GM19035 (cell line): ENCODE data around the gene SLC34A3.
A peak's percentile ranks its signal among the peaks of the same experiment; 100 is the strongest.

Experiments
- ATAC-seq: cut with Tn5 transposase; IDR thresholded peaks from one replicate; pipeline ENCODE4 v1.9.1; 2021; ENCODE audit not compliant: unreplicated experiment

The SLC34A3 gene

DNA sequence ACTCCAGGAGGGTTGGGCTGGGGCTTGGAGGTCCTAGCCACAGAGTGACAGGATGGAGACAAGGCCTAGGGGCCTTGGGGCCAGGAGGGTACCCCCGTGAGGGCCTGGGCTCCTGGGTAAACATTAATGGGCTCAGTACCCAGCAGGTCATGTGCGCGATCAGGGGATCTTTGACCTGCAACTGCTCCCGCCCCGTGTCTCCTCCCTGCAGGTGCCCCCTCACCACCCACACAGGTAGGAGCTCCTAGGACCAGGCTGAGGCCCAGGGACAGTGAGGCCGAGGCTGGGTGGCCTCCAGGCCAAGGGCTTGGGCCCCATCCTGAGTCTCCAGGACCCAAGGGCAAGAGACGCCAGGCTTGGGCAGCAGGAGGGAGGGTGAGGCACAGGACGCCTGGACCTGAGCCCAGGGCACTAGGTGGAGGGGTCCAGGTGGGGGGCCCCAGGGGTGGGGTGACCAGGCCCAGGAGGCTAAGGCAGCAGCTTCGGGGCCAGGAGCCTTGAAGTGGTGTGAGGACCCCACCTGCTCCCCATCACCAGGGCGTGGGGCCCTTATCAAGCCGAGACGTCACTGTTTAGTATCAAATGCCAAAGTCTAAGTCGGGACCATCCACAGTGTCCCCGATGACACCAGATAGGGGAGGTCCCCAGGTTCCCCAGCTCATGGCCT, at the start of gene SLC34A3:
Gene SLC34A3, plus strand, starts transcription at position 197 of the 667 bp plus-strand sequence. CDS start 802 bp downstream, outside the sequence.
- ATAC-seq, result no peak

DNA sequence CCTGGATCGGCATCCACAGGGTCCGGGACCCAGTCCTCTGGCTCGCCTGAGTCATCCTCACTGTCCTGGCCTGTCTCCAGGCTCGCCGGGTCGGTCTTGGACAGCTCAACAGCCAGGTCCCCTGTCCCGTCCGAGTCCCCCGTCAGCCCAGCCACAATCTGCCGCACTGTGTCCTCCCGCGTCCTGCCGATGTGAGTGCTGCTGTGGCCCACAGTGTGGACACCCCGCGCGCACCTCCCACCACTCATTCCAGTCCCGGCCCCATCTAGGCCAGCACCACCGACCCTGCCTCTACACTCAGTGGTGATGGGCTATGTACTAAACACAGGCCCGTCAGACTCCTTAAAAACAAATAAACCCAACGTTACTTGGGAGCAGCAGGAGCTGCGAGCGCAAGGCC, 49.0 kb upstream of the SLC34A3 start:
- ATAC-seq, result no peak

DNA sequence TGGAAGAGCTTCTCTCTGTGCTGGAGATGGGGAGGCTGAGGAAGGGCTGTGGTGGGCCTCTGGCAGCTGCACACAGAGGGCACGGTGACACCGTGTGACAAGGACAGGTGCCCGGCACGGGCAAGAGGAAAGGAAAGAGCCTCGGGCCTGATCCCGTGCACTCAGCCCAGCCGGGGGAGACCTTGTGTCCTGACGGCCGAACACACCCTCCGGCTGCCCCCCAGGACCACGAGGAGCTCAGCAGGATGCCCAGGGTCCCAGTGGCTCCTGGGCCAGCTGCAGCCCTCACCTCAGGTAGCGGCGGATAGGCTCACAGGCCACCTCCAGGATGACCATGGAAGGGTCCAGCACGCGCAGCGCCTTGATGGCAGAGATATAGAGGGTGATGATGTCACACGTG, 47.9 kb upstream of the SLC34A3 start:
- no peak for ATAC-seq

DNA sequence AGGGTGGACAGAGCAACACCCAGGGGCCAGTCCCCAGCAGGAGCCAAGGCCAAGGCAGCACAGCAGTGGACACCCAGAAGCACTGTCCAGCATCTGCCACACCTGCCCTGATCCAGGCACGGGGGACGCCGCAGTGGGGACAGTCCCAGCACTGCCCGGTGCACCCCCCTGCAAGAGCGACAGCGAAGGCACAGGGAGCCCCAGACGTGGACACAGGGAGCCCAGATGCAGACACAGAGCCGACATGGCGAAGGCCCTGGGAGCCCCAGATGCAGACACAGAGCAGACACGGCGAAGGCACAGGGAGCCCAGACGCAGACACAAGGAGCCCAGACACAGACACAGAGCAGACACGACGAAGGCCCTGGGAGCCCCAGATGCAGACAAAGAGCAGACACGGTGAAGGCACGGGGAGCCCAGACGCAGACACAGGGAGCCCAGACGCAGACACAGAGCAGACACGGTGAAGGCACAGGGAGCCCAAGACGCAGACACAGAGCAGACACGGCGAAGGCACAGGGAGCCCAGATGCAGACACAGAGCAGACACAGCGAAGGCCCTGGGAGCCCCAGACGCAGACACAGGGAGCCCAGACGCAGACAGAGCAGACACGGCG, 46.6 kb upstream of the SLC34A3 start:
- ATAC-seq, result no peak

DNA sequence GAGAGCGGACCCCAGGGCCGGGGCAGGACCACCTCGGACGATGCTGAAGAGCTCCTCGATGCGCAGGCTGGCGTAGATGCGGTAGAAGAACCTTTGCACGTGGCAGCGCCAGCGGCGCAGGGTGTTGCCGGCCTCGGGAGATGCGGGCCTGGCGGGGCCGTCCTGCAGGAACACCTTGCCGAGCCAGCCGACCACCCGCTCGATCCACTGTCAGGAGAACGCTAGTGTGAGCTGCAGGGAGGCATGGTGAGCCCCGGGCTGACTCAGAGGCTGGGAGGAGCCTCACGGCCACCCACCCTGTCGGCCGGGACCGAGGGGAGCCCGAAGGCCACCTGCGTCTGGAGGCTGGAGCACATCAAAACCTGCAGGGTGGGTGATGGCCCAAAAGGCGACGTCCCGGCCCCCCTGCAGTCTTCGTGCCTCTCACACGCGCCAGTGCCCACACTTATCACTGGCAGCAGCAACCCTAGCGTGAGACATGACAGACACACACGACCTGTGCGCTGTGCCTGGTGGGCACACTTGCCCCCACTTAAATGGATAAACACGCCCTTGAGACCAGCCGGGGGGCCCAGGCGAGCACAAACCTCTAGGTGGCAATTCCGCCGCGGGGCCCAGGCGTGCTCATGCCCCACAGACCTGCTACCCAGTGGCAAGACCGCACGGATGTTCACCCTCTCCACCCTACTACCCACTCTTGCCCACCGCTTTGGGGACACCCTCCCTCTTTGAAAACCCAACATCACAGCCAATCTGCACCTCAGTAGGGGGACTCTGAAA, 45.6 kb upstream of the SLC34A3 start:
- ATAC-seq, result no peak

DNA sequence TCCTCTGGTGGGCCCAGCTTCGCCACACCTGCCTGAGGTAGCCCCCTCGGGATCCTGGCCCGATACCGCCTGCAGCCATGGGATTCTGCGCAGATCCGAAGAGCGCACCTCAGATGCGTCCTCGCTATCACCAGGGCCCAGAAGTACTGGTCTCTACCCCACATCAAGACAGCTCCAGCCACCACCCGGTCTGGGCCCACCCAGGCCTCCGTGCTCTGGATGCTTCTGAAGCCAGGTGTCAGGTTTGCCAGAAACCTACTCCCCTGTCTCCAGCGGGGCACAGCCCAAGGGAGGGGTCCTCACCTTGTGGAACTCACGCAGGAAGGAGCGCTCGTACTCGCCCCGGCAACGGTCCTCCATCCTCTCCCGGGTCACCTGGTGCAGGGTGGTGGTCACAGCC, 44.8 kb upstream of the SLC34A3 start:
- ATAC-seq, result no peak

DNA sequence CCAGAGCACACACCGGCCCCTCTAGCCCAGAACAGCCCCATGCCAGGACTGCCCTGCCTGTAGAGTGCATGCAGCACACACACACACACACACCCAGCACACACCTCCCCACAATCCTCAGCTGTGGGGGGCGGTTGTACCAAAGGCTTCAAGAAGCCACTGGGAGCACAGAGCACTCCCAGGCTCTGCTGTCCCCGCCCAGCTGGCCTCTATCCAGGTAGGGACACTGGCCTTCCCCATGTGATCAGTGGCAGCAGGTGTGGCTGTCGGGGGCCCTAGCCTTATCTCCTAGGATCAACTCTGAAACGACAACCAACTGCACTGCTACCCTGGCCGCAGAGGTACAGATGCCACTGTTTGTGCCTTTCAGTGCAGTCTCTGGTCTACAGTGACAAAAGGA, 44.3 kb upstream of the SLC34A3 start:
- ATAC-seq, result no peak

DNA sequence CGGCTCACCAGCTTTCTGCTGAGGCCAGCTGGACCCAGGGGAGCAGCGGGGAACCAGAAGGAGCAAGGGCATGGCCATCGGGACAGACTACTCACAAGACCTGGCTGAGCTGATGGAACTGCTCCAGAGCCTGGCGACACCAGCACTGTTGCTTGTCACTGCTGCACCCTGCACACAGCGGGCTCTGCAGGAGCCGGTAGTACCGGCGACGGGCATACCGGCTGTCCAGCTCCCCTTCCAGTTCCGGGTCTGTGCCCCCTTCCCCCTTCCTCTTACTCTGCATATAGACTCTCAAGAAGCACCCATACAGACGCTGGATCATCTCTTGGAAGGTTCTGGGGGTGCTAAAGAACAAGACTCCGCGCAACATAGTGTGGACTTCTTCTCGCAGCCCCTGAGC, 43.3 kb upstream of the SLC34A3 start:
- no peak for ATAC-seq

DNA sequence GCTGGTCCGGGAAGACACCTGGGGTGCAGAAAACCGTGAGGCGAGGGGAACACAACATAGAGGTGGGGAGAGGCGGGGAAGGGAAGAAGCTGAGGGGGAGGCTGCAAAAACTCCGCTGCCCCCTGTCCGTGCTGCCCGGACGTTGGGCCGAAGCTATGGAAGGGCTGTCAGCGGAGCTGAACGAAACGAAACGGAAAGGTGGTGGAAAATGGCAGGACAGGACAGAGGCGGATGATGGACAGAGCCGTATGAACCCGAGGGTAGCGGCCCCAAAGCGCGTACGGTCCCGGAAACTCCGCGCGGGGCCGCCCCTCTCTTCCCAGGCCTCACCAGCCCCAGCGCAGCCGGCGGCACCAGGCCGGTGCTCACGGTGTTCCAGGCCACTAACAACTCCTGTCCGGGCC, 42.6 kb upstream of the SLC34A3 start:
- ATAC-seq, result peak; percentile 5

DNA sequence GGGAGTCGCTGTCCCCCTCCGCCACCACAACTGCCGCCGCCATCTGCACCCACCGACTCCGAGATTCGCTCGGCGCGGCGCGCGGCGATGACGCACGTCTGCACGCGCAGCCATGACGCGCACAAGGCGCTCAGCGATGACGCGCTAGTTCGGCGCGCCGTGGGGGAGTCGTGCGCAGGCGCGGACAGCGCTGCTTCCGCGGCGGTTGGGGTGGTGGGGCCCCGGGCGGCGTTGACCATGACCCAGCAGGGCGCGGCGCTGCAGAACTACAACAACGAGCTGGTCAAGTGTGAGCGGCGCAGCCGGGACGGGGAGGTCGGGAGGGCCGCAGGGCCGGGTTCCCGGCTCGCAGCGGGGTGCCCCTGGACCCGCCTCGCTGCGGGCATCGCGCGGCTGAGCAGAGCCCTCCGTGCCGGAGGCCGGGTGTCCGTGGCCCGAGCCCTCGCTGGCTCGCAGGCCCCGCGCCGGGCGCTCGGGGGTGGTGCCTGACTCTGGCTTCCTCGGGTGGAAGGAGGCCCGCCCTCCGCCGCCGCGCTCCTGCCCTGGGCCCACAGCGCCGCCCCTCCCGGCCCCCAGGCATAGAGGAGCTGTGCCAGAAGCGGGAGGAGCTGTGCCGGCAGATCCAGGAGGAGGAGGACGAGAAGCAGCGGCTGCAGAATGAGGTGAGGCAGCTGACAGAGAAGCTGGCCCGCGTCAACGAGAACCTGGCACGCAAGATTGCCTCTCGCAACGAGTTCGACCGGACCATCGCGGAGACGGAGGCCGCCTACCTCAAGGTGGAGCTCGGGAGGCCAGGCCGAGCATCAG, 42.0 kb upstream of the SLC34A3 start, which contains the start of the genes ANAPC2 and SSNA1:
Gene ANAPC2, minus strand, starts transcription at position 71 of the 807 bp plus-strand sequence. Its CDS starts 28 bp downstream, at position 43.
Gene SSNA1, plus strand, starts transcription at position 187 of the 807 bp plus-strand sequence. Its CDS starts 51 bp downstream, at position 238.
- ATAC-seq, result peak; percentile 80

DNA sequence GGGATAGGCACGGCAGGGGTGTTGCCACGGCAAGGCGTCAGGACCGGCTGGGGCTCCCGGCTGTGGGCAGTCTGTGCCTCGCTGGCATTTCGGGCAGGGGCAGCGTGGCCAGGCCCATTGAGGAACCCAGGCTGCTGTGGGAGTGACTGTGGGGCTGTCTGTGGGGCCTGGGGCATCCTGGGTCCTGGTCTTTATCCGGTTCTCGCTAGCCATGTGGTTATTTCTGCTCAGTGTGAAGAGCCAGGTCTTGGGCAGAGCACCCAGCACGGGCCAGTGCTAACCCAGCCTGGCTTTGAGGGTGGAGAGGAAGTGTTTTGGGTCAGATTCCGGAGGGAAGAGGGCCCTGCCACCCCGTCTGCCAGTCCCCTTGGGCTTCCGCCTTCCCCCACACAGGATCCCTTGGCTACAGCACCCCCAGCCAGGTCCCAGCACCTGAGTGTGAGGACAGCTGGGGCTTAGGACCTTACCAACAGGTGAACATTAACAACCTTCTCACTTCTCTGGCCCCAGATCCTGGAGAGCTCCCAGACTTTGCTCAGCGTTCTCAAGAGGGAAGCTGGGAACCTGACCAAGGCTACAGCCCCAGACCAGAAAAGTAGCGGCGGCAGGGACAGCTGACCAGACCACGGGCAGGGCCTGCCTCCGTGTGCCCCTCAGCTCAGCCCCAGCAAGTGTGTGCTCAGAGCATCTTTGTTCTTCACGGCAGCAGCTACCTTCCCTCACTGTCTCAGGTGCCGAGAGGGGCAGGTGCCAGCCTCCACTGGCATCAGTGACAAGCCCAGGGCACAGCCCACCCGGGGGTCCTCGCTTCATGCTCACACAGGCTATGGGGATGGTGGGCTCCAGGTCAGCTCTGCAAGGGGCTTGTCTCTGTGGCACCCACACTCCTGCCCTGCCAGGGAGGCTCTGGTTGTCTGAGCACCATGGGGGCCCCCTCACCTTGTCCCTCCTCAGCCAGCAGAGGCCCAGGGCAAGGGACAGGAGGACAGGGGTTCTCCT, 41.1 kb upstream of the SLC34A3 start:
- no peak for ATAC-seq

DNA sequence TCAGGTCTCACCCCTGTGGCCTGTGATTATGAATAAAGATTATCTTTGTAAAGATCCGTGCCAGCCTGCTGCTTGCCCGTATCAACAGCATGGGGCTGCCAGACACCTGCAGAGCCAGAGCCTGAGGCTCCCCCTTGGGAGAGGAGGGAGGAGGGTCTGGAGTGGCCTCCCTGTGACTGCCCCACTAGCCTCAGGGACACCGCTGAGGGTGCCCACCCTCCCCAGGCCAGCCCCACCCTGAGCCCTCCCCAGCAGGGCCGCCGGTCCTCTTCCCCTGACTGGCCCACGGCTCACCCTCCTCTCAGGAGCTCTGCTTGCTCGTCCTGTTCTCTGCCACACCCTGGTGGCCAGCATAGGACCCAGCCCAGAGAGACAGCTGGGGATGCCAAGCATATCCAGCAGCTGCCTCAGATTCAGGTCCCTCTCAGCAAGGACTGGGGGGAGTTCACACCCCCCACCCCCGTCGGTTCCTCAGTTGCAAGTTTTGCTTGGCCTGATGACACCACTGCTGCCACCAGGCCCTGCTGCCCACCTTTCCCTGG, 40.3 kb upstream of the SLC34A3 start:
- no peak for ATAC-seq

DNA sequence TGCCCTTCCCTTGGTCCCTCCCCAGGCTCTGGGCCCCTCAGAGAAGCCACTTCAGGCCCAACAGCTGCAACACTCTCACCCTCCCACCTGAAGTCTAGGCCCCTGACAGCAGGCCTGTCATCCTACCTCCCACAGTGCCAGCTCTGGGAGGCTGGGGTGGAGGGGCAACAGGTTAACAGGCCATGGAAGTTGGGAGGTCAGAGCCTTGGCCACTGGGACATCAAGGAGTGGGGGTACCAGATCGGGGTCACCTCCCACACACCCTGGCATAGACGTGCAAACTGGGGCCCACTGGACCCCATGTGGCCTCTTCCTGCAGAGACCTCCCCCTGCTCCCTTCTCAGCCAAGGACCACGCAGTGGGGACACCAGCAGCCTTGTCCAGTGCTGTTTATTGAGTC, 39.5 kb upstream of the SLC34A3 start:
- no peak for ATAC-seq

DNA sequence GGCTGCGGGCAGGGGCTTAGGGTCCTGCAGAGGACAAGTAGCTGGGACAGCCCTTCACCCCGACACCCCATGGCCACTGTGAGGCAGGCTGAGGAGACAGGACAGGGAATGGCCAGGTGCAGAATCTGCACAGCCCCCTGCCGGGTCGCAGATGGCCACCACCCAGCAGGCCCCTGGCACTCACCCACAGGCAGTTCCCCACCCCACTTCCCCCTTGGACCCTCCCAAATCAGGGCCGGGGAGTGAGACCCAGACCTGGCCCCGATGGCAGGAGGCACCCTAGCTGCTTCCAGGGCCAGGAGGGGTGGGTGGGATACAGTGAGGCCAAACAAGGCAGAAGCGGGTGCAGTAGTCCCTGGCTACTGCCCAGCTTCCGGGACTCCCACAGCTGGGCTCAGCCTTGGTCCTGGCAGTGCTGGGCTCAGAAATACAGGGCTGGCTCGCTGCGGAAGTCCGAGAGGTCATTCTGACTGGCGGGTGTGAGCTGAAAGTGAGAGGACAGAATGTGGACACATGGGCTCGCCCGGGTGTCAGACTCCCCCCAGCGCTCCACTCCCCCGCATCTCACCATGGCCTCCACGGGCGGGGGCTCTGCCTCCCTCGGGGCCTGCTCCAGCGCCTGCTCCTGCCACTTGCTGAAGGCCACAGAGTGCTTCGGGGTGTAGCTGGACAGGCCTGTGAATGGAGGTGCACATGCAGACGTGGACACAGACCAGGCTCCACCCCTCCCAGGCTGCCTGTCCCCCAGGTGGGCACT, 38.8 kb upstream of the SLC34A3 start:
- no peak for ATAC-seq

DNA sequence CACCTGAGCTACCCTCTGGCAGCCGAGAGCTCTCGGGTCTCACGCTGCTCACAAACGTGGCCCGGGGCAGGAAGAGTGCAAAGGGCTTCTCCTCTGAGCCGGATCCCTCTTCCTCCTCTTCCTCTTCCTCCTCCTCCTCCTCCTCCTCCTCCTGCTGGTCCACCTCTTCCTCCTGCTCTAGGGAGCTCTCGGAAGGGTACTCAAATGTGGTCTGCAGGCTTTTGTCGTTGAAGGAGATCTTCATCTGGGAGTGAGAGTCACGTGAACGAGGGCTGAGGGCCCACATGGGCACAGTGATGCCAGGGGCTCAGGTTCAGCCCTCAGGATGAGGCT, 38.3 kb upstream of the SLC34A3 start:
- no peak for ATAC-seq

DNA sequence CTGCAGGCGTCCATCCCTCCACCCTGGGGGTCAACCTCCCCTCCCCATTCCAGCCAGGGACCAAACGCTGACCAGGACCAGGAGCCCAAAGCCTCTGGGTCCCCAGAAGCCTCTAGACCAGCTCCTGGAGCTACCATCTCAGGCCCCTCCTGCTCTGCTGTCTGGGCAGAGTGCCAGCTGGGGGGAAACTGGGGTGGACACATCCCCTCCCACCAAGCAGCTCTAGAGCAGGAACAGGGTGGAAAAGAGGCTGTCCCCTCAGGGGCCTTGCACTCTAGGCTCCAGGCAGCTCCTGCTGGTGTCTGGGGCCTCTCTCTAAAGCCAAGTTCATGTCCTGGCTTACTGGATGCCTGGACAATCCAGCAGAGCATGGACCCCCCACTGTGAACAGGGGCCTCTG, 37.8 kb upstream of the SLC34A3 start:
- no peak for ATAC-seq

DNA sequence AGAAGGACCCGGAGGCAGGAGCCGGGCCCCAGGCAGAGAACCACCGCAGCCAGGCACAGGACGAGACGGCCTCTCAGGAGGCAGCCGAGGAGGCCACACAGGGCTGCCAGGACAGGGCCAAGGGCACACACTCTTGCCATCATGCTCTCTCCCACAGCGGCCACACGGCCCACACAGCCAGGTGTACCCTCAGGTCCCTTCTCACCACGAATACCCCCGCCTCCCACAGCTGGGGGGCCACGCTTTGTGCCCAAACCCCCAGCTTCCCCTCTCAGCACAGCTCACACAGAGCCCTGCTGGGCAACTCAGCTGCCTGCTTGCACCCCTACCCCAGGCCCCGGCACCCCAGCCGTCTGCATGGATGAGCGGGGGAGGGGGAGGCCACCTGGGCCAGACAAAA, 36.9 kb upstream of the SLC34A3 start:
- no peak for ATAC-seq

DNA sequence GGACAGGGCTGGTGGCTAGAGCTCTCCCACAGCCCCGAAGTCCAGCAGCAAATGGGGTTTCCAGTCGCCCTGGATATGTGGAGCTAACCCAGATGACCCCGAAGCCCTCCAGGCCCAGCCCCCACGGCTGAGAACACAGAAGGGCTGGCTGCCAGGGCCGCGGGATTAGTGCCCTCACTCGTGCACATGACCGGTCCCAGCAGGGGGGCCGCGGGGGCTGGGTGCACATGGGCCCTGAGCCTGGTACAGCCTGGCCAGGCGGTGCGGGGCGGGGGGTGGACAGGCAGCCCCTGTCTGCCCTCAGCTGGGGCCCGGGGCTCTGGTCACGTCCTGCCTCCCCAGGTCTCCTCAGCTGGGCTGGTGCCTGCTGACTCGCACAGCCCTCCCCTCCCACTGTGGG, 36.3 kb upstream of the SLC34A3 start:
- no peak for ATAC-seq

DNA sequence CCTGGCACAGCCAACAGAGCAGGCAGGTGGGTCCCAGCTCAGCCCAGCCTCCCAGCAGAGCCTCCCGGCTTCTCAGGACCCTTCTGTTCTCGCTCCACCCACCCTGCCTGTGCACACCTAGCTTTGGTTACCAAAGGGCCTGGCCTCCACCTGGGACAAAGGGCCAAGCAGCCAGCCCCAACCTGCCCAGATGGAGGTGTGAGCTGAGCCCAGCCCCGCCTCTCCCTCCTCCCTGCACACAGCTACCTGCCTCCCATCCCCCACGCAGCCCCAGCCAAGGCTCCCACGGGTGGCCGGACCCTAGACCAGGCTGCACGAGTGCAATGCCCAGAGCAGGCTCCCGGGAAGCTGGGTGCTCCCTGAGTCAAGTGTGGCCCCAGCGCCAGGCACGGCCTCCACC, 35.8 kb upstream of the SLC34A3 start:
- ATAC-seq, result no peak
